ENCODE data around the gene SEMG1. TPM values are rescaled to one million over a fixed set of nuclear protein-coding genes. Genes with fewer than 3 reads are reported as not detected.

The SEMG1 gene, protein sequence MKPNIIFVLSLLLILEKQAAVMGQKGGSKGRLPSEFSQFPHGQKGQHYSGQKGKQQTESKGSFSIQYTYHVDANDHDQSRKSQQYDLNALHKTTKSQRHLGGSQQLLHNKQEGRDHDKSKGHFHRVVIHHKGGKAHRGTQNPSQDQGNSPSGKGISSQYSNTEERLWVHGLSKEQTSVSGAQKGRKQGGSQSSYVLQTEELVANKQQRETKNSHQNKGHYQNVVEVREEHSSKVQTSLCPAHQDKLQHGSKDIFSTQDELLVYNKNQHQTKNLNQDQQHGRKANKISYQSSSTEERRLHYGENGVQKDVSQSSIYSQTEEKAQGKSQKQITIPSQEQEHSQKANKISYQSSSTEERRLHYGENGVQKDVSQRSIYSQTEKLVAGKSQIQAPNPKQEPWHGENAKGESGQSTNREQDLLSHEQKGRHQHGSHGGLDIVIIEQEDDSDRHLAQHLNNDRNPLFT
- total RNA-seq, result not detected

- Mint-ChIP-seq H3K4me3 (no peak within 1 kb of the TSS), H3K9me3 (ENCODE audit: low read depth) (peaks cover 3% of the 10 kb centered on the region), H3K4me1 (no peaks in the 10 kb centered on the region), H3K36me3 (ENCODE audit: low read depth) (no peaks in the 10 kb centered on the region), H3K27ac (no peak within 1 kb of the TSS), H3K27me3 (peaks cover 28% of the 10 kb centered on the region)
- CTCF ChIA-PET, result interaction anchor here (0.8 to 0.9 kb wide), 3 partner anchors 88 to 114 kb away, joined by 3 read pairs; no protein-coding TSS in a partner anchor
- POLR2A ChIA-PET, result no interaction called here
- DNase-seq (no peak), ATAC-seq (no peak)
- intact Hi-C loops (cut with DNase I, micrococcal nuclease), result no loop called here
These were observed at the start of gene SEMG1 for GRCh38 chr20:45206725-45207124. SEMG1 (plus strand) TSS chr20:45207033; CDS start chr20:45207054, 21 bp downstream.

DNA sequence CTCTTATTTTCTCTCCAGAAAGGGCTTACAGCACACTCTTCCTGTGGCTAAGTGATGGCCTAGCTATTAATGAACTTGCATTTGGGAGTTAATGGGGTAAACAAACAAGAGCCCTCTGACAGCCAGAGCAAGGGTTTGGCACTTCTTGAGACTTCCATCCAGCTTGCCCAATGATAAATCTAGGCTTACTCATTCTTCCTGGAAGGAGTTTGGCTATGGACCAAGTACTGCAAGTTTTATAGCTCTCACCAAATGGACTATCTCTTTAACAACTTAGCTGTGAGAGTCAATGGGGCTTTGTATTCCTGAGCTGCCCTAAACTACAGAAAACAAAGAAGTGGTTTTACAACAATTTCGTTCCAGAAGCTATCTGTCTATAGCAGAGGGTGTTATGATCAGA lies 48.9 kb upstream of the SEMG1 start:
- no peaks in the 10 kb centered on the region for H3K4me1 Mint-ChIP-seq
- intact Hi-C loops (cut with DNase I, micrococcal nuclease), result no loop called here
- no peaks in the 10 kb centered on the region for H3K36me3 Mint-ChIP-seq (ENCODE audit: low read depth)
- peaks cover 18% of the 10 kb centered on the region for H3K9me3 Mint-ChIP-seq (ENCODE audit: low read depth)
- ChIA-PET CTCF (interaction anchor here (0.9 to 2.3 kb wide), 2 partner anchors 19 to 25 kb away, joined by 3 to 12 read pairs; no protein-coding TSS in a partner anchor), POLR2A (no interaction called here)
- DNase-seq (no peak), ATAC-seq (no peak)
- H3K4me3 Mint-ChIP-seq, result no peak overlapping the region
- peaks cover 40% of the 10 kb centered on the region for H3K27me3 Mint-ChIP-seq
- H3K27ac Mint-ChIP-seq, result no peak overlapping the region

DNA sequence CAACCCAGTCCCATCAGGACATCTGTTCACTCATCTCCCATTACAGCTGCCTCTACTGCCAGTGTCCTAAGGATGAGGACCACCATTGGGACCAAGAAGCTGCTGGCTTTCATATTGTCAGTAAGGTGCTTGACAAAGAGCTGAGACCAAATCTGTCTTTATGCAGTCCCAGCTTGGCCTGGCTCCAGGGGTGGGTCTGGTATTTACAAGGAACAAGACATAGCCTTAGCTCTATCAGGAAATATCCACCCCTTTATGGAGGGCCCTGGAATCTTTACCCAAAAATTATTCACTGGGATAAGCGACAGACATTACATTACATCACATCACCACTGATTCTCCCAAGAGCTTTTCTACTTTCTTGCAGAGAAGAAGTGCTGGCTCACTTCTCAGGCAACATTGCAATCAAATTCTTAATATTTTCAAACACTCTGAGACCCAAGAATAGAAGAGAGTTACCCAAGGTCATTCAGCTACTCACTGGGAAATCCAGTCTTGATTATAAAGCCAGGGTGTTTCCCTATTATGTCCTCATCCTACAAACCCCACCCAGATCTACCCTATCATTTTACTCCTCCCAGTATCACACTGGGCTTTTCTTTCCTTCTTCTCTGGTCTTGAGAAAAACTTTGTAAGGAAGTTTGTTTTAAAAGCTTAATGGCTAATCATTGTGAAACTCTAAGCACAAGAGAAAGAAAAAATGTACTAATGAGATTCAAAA lies 43.6 kb upstream of the SEMG1 start:
- ChIA-PET CTCF (interaction anchor here (0.9 to 1.7 kb wide), 5 partner anchors 17 to 140 kb away, joined by 3 to 4 read pairs (median 3); no protein-coding TSS in a partner anchor), POLR2A (no interaction called here)
- Mint-ChIP-seq H3K27ac (no peak overlapping the region), H3K27me3 (peaks cover 53% of the 10 kb centered on the region), H3K9me3 (ENCODE audit: low read depth) (peaks cover 18% of the 10 kb centered on the region), H3K4me3 (no peak overlapping the region), H3K36me3 (ENCODE audit: low read depth) (no peaks in the 10 kb centered on the region), H3K4me1 (no peaks in the 10 kb centered on the region)
- intact Hi-C loops (cut with DNase I, micrococcal nuclease), result no loop called here
- DNase-seq (no peak), ATAC-seq (no peak)

DNA sequence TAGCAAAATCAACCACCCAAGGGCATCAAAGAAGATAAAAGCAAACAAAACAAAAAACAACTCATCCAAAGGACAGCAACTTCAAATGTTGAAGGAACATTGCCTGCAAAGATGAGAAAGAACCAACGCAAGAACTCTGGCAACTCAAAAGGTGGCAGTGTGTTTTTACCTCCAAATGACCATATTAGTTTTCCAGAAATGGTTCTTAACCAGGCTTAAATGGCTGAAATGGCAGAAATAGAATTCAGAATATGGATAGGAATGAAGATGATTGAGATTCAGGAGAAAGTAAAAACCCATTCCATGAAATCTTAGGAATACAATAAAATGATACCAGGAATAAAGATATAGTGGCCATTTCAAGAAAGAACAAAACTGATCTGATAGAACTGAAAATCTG lies 41.9 kb upstream of the SEMG1 start:
- POLR2A ChIA-PET, result no interaction called here
- Mint-ChIP-seq H3K9me3 (ENCODE audit: low read depth) (peaks cover 7% of the 10 kb centered on the region), H3K4me3 (no peak overlapping the region), H3K4me1 (no peaks in the 10 kb centered on the region), H3K27ac (no peak overlapping the region), H3K36me3 (ENCODE audit: low read depth) (no peaks in the 10 kb centered on the region), H3K27me3 (peaks cover 48% of the 10 kb centered on the region)
- no peak for ATAC-seq
- no peak for DNase-seq
- CTCF ChIA-PET, result interaction anchor here (1.0 kb wide), 1 partner anchor 25 kb away, joined by 3 read pairs; no protein-coding TSS in a partner anchor
- intact Hi-C loops (cut with DNase I, micrococcal nuclease), result no loop called here

GRCh38 chr20:45173522-45173921 lies 33.3 kb upstream of the SEMG1 start:
- H3K36me3 Mint-ChIP-seq (ENCODE audit: low read depth), result no peaks in the 10 kb centered on the region
- ATAC-seq (no peak), DNase-seq (no peak)
- no peaks in the 10 kb centered on the region for H3K4me1 Mint-ChIP-seq
- CTCF ChIA-PET, result interaction anchor here (0.6 kb wide), 1 partner anchor 43 kb away, joined by 3 read pairs; no protein-coding TSS in a partner anchor
- H3K27me3 Mint-ChIP-seq, result peaks cover 18% of the 10 kb centered on the region
- no peak overlapping the region for H3K4me3 Mint-ChIP-seq
- no peak overlapping the region for H3K27ac Mint-ChIP-seq
- H3K9me3 Mint-ChIP-seq (ENCODE audit: low read depth), result no peaks in the 10 kb centered on the region
- POLR2A ChIA-PET, result no interaction called here
- intact Hi-C loops (cut with DNase I, micrococcal nuclease), result no loop called here

DNA sequence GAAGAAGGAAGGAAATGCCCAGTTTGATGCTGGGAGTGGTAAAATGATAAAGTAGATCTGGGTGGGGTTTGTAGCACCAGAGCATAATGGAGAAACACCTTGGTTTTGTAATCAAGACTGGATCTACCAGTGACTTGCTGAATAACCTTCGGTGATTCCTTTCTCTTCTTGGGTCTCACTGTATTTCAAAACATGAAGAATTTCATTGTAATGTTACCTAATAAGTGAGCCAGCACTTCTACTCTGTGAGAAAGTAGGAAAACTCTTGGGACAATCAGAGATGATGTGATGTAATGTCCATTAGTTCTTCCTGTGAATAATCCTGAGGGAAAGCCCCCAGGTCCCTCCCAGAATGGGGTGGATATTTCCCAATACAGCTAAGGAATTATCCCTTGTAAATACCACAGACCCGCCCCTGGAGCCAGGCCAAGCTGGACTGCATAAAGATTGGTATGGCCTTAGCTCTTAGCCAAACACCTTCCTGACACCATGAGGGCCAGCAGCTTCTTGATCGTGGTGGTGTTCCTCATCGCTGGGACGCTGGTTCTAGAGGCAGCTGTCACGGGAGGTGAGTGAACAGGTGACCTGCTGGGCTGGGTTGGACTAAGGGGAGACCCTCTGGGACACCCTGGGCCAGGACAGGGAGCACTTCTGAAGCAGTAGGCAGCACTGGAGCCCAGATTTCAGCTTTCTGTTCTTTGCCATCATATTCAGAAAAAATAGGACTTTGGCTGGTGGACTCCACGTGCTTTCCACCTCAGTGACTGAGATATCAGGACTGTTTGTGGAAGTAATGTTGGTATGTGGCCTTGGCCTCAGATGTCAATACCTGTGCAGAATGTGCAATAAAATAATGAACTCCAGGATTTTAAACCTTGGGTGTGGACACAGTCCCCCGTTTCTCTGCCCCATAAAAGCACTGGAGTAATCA lies 32.1 kb upstream of the SEMG1 start, which contains the start of gene PI3:
Gene PI3 (plus strand): TSS at position 469 of the 931 bp plus-strand sequence. CDS start 21 bp downstream, at position 490.
- H3K36me3 Mint-ChIP-seq (ENCODE audit: low read depth), result no peaks in the 10 kb centered on the region
- POLR2A ChIA-PET, result no interaction called here
- CTCF ChIA-PET, result interaction anchor here (0.7 to 1.4 kb wide), 2 partner anchors 36 to 55 kb away, joined by 3 read pairs; no protein-coding TSS in a partner anchor
- DNase-seq (no peak), ATAC-seq (no peak)
- intact Hi-C loops (cut with DNase I, micrococcal nuclease), result no loop called here
- H3K27me3 Mint-ChIP-seq, result peaks cover 17% of the 10 kb centered on the region
- H3K9me3 Mint-ChIP-seq (ENCODE audit: low read depth), result no peaks in the 10 kb centered on the region
- H3K4me1 Mint-ChIP-seq, result no peaks in the 10 kb centered on the region
- no peak within 1 kb of the TSS for H3K27ac Mint-ChIP-seq
- H3K4me3 Mint-ChIP-seq, result no peak within 1 kb of the TSS

GRCh38 chr20:45176526-45177267 lies 30.1 kb upstream of the SEMG1 start:
- POLR2A ChIA-PET, result no interaction called here
- H3K4me1 Mint-ChIP-seq, result no peaks in the 10 kb centered on the region
- no peak overlapping the region for H3K27ac Mint-ChIP-seq

GRCh38 chr20:45179166-45179565 lies 27.7 kb upstream of the SEMG1 start:
- Mint-ChIP-seq H3K27ac (no peak overlapping the region), H3K9me3 (ENCODE audit: low read depth) (no peaks in the 10 kb centered on the region), H3K27me3 (peaks cover 3% of the 10 kb centered on the region), H3K36me3 (ENCODE audit: low read depth) (no peaks in the 10 kb centered on the region), H3K4me3 (no peak overlapping the region), H3K4me1 (no peaks in the 10 kb centered on the region)
- DNase-seq (no peak), ATAC-seq (no peak)
- intact Hi-C loops (cut with DNase I, micrococcal nuclease), result no loop called here
- POLR2A ChIA-PET, result no interaction called here
- CTCF ChIA-PET, result interaction anchor here (0.7 kb wide), 1 partner anchor 30 kb away, joined by 3 read pairs; no protein-coding TSS in a partner anchor

More at GRCh38 chr20:45176526-45177267, 30.1 kb upstream of the SEMG1 start:
- ATAC-seq (no peak), DNase-seq (no peak)
- CTCF ChIA-PET, result interaction anchor here (1.3 kb wide), 1 partner anchor 16 kb away, joined by 3 read pairs; no protein-coding TSS in a partner anchor
- intact Hi-C loops (cut with DNase I, micrococcal nuclease), result no loop called here
- H3K36me3 Mint-ChIP-seq (ENCODE audit: low read depth), result no peaks in the 10 kb centered on the region
- H3K4me3 Mint-ChIP-seq, result no peak overlapping the region
- peaks cover 9% of the 10 kb centered on the region for H3K27me3 Mint-ChIP-seq
- H3K9me3 Mint-ChIP-seq (ENCODE audit: low read depth), result no peaks in the 10 kb centered on the region

- no peaks in the 10 kb centered on the region for H3K9me3 Mint-ChIP-seq (ENCODE audit: low read depth)
- H3K36me3 Mint-ChIP-seq (ENCODE audit: low read depth), result no peaks in the 10 kb centered on the region
- H3K27ac Mint-ChIP-seq, result no peak overlapping the region
These were observed 25.2 kb upstream of the SEMG1 start for GRCh38 chr20:45181639-45182038.

GRCh38 chr20:45183084-45183483 lies 23.7 kb upstream of the SEMG1 start:
- no peaks in the 10 kb centered on the region for H3K27me3 Mint-ChIP-seq
- no peak for DNase-seq
- H3K27ac Mint-ChIP-seq, result no peak overlapping the region
- no peak for ATAC-seq
- CTCF ChIA-PET, result interaction anchor here (1.2 kb wide), 1 partner anchor 12 kb away, joined by 3 read pairs; no protein-coding TSS in a partner anchor
- no peaks in the 10 kb centered on the region for H3K36me3 Mint-ChIP-seq (ENCODE audit: low read depth)
- intact Hi-C loops (cut with DNase I, micrococcal nuclease), result no loop called here
- H3K9me3 Mint-ChIP-seq (ENCODE audit: low read depth), result no peaks in the 10 kb centered on the region
- no peaks in the 10 kb centered on the region for H3K4me1 Mint-ChIP-seq
- H3K4me3 Mint-ChIP-seq, result no peak overlapping the region
- POLR2A ChIA-PET, result no interaction called here

More at GRCh38 chr20:45181639-45182038, 25.2 kb upstream of the SEMG1 start:
- no peak overlapping the region for H3K4me3 Mint-ChIP-seq
- DNase-seq (no peak), ATAC-seq (no peak)
- no peaks in the 10 kb centered on the region for H3K27me3 Mint-ChIP-seq
- ChIA-PET CTCF (interaction anchor here (0.7 kb wide), 1 partner anchor 498 kb away, joined by 3 read pairs; no protein-coding TSS in a partner anchor), POLR2A (no interaction called here)
- intact Hi-C loops (cut with DNase I, micrococcal nuclease), result no loop called here
- H3K4me1 Mint-ChIP-seq, result no peaks in the 10 kb centered on the region
